ENCODE data around the gene AFDN. TPM values are rescaled to one million over a fixed set of nuclear protein-coding genes. Genes with fewer than 3 reads are reported as not detected.
A peak's percentile ranks its signal among the peaks of the same experiment; 100 is the strongest.

Gene AFDN
- total RNA-seq, 1 donor from 2014 or later, result 142 TPM

GRCh38 chr6:167977717-167978467 lies 151.2 kb downstream of the AFDN start:
- no peak for DNase-seq (ENCODE audit: low read depth)

DNA sequence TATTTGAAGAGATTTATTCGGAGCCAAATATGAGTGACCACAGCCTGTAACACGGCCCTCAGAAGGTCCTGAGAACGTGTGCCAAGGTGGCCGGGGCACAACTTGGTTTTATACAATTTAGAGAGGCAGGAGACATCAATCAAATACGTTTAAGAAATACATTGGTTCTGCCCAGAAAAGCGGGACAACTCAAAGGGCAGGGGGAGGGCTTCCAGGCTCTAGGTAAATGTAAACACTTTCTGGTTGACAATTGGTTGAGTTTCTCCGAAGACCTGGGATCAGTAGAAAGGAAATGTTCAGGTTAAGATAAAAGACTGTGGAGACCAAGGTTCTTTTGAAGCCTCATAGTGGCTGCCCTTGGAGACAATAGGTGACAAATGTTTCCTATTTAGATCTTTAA lies 151.9 kb downstream of the AFDN start:
- DNase-seq (ENCODE audit: low read depth), result no peak

- no peak for DNase-seq (ENCODE audit: low read depth)
Observed at GRCh38 chr6:167979436-167980139, 152.9 kb downstream of the AFDN start.

DNA sequence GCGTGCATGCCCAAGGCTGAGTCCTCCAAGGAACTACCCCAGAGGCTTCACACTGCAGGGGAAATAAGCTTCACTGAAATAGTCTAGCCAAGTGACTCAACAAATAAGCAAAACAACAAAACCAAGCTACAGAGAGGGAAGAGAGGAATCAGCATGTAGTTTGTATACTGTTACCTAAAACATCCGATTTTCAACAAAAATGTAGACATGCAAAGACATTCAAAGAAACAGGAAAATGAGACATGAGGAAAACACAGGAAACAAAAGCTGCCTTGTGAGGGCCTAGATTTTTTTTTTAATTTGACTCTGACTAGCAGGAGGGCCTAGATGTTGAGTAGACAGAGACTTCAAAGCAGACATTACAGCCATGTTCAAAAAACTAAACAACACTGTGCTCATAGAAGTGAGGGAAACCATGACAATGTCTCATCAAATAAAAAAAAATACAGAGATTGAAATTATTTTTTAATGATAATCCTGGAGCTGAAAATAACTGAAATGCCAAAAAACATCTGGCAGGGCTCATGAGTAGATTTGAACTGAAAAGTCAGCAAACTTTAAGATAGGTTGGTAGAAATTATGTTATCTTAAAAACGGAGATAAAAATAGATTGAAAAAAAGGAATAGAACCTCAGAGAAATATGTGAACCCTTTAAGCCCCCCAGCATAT lies 154.3 kb downstream of the AFDN start:
- no peak for DNase-seq (ENCODE audit: low read depth)

DNA sequence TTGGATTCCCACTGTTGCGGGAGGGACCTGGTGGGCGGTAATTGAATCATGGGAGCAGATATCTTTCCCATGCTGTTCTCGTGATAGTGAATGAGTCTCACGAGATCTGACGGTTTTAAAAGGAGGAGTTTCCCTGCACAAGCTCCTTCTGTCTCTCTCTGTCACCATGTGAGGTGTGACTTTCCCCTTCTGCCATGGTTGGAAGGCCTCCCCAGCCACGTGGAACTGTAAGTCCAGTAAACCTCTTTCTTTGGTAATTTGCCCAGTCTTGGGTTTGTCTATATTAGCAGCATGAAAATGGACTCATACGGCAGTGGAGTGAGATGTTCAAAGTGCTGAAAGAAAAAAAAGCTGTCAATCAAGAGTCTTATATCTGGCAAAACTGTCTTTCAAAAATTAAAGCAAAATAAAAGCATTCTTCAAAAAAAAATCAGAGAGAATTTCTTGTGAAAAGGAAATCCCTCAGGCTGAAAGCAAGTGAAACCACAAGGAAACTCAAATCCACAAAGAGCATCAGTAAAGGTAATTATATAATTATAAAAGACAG lies 155.3 kb downstream of the AFDN start:
- no peak for DNase-seq (ENCODE audit: low read depth)

- DNase-seq (ENCODE audit: low read depth), result no peak
Observed at GRCh38 chr6:167984144-167984719, 157.5 kb downstream of the AFDN start.

GRCh38 chr6:167984876-167985604 lies 158.3 kb downstream of the AFDN start:
- DNase-seq (ENCODE audit: low read depth), result peak; percentile 42

DNA sequence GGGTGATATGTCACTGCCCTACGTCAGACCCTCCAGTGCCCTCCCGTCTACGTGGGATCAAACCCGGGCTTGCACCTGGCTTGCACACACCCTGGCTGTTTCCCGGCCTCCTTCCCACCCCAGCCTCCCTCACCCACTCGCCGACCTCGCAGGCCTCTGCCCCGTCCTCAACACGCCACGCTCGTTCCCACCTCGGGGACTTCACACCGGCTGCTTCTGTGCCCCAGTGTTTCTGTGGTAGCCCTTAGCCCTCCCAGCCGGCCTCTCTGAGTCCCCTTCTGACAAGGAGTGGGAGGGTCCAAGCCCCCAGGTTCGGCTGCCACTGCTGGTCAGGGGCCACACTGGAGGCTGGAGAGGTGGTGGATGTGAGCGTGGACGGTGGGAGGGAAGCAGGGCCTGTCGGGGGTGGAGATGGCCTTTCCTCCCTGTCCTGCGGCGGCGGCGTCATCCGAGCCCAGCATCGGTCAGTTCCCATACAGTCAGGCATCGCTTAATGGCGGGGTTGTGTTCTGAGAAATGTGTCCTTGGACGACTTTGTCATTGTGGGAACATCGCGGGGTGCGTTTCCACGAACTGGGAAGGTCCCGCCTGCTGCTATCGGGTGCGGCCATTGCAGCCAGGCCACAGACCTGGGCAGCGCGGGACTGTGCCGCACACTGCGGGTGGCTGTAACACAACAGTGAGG lies 159.3 kb downstream of the AFDN start:
- no peak for DNase-seq (ENCODE audit: low read depth)

DNA sequence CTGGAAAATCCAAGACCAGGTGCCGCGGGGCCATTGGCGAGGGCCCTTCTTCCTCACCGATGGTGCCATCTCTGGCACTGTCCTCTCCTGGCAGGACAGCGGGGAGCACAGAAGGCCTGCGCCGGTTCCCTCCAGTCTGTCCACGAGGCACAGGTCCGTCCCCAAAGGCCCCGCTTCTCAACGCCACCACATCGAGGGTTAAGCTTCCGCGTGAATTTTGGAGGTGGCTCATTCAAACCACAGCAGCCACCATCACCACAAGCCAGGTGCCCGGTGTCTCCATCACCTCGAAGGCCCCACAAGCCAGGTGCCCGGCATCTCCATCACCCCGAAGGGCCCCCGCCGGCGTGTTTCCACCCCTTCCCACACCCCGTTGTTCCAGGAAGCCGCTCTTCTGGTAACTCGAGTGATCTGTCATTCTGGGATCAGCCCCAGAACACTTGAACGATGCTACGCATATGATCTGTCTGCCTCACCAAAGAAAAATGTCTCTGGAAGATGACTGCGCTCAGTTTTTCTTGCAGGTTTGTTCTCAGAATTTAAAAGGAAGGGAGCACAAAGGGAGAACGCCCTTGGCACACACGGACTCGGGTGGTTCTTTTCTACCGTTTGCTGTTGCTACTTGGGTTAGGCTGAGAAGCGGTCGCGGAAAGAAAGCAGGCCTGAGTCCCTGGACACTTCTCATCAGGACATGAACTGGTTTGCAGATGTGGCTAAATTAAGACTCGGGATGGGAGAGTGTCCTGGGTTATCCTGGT lies 160.9 kb downstream of the AFDN start:
- DNase-seq (ENCODE audit: low read depth), result no peak

- DNase-seq (ENCODE audit: low read depth), result no peak
Observed at GRCh38 chr6:167988154-167988495, 161.4 kb downstream of the AFDN start.

- no peak for DNase-seq (ENCODE audit: low read depth)
Observed at GRCh38 chr6:167988945-167989841, 162.5 kb downstream of the AFDN start.

DNA sequence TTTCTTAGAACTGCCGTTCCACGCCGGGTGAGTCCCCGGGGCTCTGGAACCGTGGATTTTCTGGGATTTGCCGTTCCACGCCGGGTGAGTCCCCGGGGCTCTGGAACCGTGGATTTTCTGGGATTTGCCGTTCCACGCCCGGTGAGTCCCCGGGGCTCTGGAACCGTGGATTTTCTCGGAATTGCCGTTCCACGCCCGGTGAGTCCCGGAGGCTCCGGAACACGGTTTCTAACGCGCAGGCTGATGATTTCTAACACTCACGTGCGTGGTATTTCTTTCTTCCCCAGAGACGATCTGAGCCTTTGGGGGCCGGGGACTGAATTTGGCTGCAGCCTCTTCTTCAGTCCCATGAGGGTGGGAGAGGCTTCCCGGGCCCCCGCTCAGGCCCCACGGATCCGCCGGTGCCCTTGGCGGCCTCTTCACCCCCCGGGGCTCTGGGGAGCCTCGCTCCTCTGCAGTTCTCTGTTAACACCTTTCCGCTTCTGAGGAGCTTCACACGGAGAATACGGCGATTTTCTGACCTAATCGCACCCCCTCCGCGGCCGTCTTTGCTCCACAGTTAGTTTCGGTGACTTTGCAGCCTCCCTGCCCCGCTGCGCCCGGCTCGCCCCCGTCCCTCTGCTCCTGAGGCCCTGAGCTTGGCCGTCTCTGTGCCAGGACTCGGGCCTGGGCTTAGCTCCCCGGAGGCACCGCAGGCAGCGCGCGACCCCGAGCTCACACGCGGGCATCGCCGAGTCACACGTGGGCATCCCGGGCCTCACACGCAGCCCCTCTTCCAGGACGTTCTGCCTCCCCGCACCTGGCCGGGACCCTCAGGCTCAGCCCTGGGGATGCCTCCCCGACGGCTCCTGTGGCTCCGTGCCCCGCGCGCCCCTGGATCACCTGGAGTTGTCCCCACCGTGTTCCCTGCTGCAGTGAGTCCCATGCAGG lies 163.6 kb downstream of the AFDN start:
- no peak for DNase-seq (ENCODE audit: low read depth)

GRCh38 chr6:167993169-167993568 lies 166.5 kb downstream of the AFDN start:
- DNase-seq (ENCODE audit: low read depth), result no peak

- DNase-seq (ENCODE audit: low read depth), result no peak
Observed at GRCh38 chr6:167993831-167994230, 167.1 kb downstream of the AFDN start.

DNA sequence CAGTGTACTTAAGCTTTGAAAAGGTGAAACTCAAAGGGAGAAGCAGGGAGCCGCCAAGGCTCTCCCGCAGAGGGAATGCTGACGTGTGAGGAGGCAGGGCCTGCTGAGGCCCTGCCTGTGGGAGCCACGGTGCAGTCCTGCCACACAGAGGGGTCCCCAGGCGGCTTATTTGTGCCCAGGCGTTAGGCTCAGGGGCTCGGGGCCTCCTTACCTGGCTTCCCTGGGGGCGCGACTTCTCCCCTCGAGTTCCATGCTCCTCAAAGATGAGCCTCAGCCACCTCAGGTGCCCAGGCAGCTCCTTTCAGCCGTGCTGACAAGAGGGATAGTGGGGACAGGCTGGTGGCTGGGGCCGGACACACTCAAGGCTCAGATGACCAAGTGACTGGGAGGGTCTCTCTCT lies 168.6 kb downstream of the AFDN start:
- no peak for DNase-seq (ENCODE audit: low read depth)

DNA sequence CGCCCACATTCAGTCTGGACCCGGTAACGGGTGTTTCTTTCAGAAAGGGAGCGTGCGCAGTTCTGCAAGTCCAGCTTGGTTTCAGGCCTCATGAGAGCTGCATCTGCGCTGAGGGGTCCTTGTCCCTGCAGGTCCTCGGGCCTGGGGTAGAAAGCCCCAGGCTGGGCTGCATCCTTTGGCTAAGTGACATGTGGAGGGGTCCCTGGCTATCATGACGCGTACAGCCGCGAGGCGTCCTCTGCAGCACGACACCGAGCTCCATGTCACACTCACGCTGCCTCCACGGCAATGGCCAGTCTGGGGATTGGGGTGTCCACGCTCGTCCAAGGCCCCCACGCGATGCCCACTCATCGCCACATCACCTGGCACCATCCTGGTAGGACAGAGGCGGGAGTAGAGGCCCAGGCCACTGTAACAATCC lies 169.0 kb downstream of the AFDN start:
- no peak for DNase-seq (ENCODE audit: low read depth)

GRCh38 chr6:167996424-167997199 lies 169.9 kb downstream of the AFDN start:
- DNase-seq (ENCODE audit: low read depth), result no peak
